CD14-positive monocyte (primary cell): ENCODE measurements around the gene LPCAT1. TPM values are rescaled to one million over a fixed set of nuclear protein-coding genes. Genes with fewer than 3 reads are reported as not detected.

Source experiments
- DNase-seq, 3 donors: peaks; one replicate each; pipeline ENCODE4 v3.0.0-alpha.2; 2011 to 2022
- H2AFZ ChIP-seq: 2 replicates; pipeline ENCODE4 v1.6.0; 2012; ENCODE audit warnings: mild to moderate bottlenecking, low read depth, low read length, inconsistent platforms; ENCODE audit not compliant: insufficient read depth, poor library complexity, severe bottlenecking
- H3K27ac ChIP-seq, 2 donors: 1 replicate in 1 of 2; 2 replicates in 1 of 2; pipeline ENCODE4 v1.5.1; 2012 to 2013; ENCODE audit warnings: low read length in 2 of 2, control low read depth in 1 of 2, inconsistent platforms in 1 of 2, low read depth in 1 of 2, mild to moderate bottlenecking in 1 of 2
- H3K27me3 ChIP-seq, 2 donors: one replicate each; pipeline versions ENCODE4 v1.6.0 to v1.6.1; 2011 to 2013; ENCODE audit warnings: low read length in 2 of 2; ENCODE audit not compliant: control insufficient read depth in 2 of 2, insufficient read depth in 2 of 2
- H3K36me3 ChIP-seq, 2 donors: replicated peaks in 1 of 2; 1 replicate in 1 of 2; 2 replicates in 1 of 2; pipeline versions ENCODE4 v1.5.1 to v1.6.1; 2012 to 2013; ENCODE audit warnings: low read length in 2 of 2, control low read depth in 1 of 2, inconsistent platforms in 1 of 2, mild to moderate bottlenecking in 1 of 2; ENCODE audit not compliant: insufficient read depth in 2 of 2, control insufficient read depth in 1 of 2
- H3K4me1 ChIP-seq, 2 donors: 1 replicate in 1 of 2; 2 replicates in 1 of 2; pipeline versions ENCODE4 v1.5.1 to v1.6.1; 2012 to 2013; ENCODE audit warnings: low read length in 2 of 2, control low read depth in 1 of 2, inconsistent platforms in 1 of 2, mild to moderate bottlenecking in 1 of 2, moderate library complexity in 1 of 2; ENCODE audit not compliant: insufficient read depth in 2 of 2, control insufficient read depth in 1 of 2
- H3K4me2 ChIP-seq: replicated peaks from 2 replicates; pipeline ENCODE3; 2012; ENCODE audit warnings: low read length, moderate library complexity, mild to moderate bottlenecking; ENCODE audit not compliant: poor library complexity, severe bottlenecking; ENCODE audit errors: extremely low read depth
- H3K4me3 ChIP-seq, 3 experiments: fragments of 200-600 bp in 1 of 3; sonication (generic) in 1 of 3; replicated peaks in 1 of 3; 1 replicate in 2 of 3; 2 replicates in 1 of 3; pipeline ENCODE4 v1.5.1; 2011 to 2013; ENCODE audit warnings: low read length in 3 of 3, mild to moderate bottlenecking in 3 of 3, control low read depth in 2 of 3, low read depth in 2 of 3, inconsistent platforms in 1 of 3, moderate library complexity in 1 of 3
- H3K79me2 ChIP-seq: 2 replicates; pipeline ENCODE4 v1.6.0; 2012; ENCODE audit warnings: mild to moderate bottlenecking, control low read depth, inconsistent platforms, low read length, moderate library complexity; ENCODE audit not compliant: insufficient read depth
- H3K9ac ChIP-seq: 2 replicates; pipeline ENCODE4 v1.6.0; 2017; ENCODE audit warnings: low read length, mild to moderate bottlenecking; ENCODE audit not compliant: insufficient read depth, poor library complexity, severe bottlenecking
- H3K9me3 ChIP-seq, 2 donors: replicated peaks in 1 of 2; 1 replicate in 1 of 2; 2 replicates in 1 of 2; pipeline versions ENCODE4 v1.5.1 to v1.6.1; 2012 to 2013; ENCODE audit warnings: low read length in 2 of 2, control low read depth in 1 of 2; ENCODE audit not compliant: control insufficient read depth in 1 of 2, insufficient read depth in 1 of 2
- H4K20me1 ChIP-seq: 2 replicates; pipeline ENCODE4 v1.6.0; 2012; ENCODE audit warnings: mild to moderate bottlenecking, low read length, control low read depth, moderate library complexity; ENCODE audit not compliant: insufficient read depth
- H3K27ac Mint-ChIP-seq, 7 donors: one replicate each; pipeline ENCODE4 v1.8.0; 2020; ENCODE audit warnings: mild to moderate bottlenecking in 7 of 7, mixed read lengths in 7 of 7, moderate library complexity in 6 of 7, inconsistent platforms in 2 of 7
- H3K27me3 Mint-ChIP-seq, 3 donors: one replicate each; pipeline ENCODE4 v1.8.0; 2021 to 2022; ENCODE audit warnings: low read depth in 3 of 3, mild to moderate bottlenecking in 3 of 3, mixed read lengths in 3 of 3, moderate library complexity in 3 of 3, inconsistent platforms in 1 of 3
- H3K36me3 Mint-ChIP-seq, 2 donors: one replicate each; pipeline ENCODE4 v1.8.0; 2020; ENCODE audit warnings: mixed read lengths in 2 of 2, inconsistent platforms in 1 of 2, mild to moderate bottlenecking in 1 of 2
- H3K4me1 Mint-ChIP-seq: one replicate; pipeline ENCODE4 v1.8.0; 2020; ENCODE audit warnings: mild to moderate bottlenecking, mixed read lengths
- H3K4me3 Mint-ChIP-seq, 2 donors: one replicate each; pipeline ENCODE4 v1.8.0; 2020; ENCODE audit warnings: mild to moderate bottlenecking in 2 of 2, mixed read lengths in 2 of 2, moderate library complexity in 1 of 2
- H3K9me3 Mint-ChIP-seq, 7 donors: one replicate each; pipeline ENCODE4 v1.8.0; 2020 to 2022; ENCODE audit warnings: mixed read lengths in 7 of 7, mild to moderate bottlenecking in 6 of 7, moderate library complexity in 6 of 7, inconsistent platforms in 2 of 7
- CTCF ChIP-seq: fragments of 200-600 bp; IDR thresholded peaks from one replicate; pipeline ENCODE4 v1.8.0; 2022; ENCODE audit warnings: antibody characterized with exemption, mild to moderate bottlenecking
- WGBS: methylation state at CpG from one replicate; pipeline ENCODE4 v1.1.5; 2013; ENCODE audit warnings: missing lambda C conversion rate; ENCODE audit not compliant: insufficient coverage; 5-methylcytosine and 5-hydroxymethylcytosine counted together
- intact Hi-C, 2 donors: fragments of 100-400 bp; cut with micrococcal nuclease; formaldehyde crosslinking; loops; one replicate each; pipeline versions ENCODE4 v1.15.0 to v1.15.1; 2023
- polyA plus RNA-seq, 3 donors: library from polyadenylated mRNA; depleted of rRNA in 1 of 3; unstranded in 2 of 3; stranded (reverse) in 1 of 3; fragments of 300-500 nt in 2 of 3; fragments of >200 nt in 1 of 3; fragmentation: Illumina TruSeq in 2 of 3; gene quantifications; 1 replicate in 2 of 3; 2 replicates in 1 of 3; pipeline ENCODE4 v1.2.3, GENCODE V29; 2012 to 2021

LPCAT1 gene
- polyA plus RNA-seq, 3 donors: 34.1 to 53.9 (median 34.8) TPM

GRCh38 chr5:1429496-1429895 lies 94.3 kb downstream of the LPCAT1 start:
- peaks cover 62 to 66% of the 10 kb centered on the region in 2 donors for H3K9me3 ChIP-seq

GRCh38 chr5:1429066-1429465 lies 94.7 kb downstream of the LPCAT1 start:
- no peaks in the 10 kb centered on the region for H3K4me1 Mint-ChIP-seq
- no peaks in the 10 kb centered on the region for H3K27me3 ChIP-seq
- H3K4me1 ChIP-seq: no peaks in the 10 kb centered on the region
- no peak overlapping the region for H3K27ac ChIP-seq
- no peaks in the 10 kb centered on the region for H4K20me1 ChIP-seq
- H3K27me3 Mint-ChIP-seq: peaks cover 2 to 8% (median 3%) of the 10 kb centered on the region in 3 donors
- peaks cover 62 to 63% of the 10 kb centered on the region in 2 donors for H3K9me3 ChIP-seq
- 92% methylated on average over 7 of the region's 7 CpGs for WGBS
- H2AFZ ChIP-seq: no peak overlapping the region
- H3K4me3 Mint-ChIP-seq: no peak overlapping the region
- intact Hi-C loops: no loop called here
- no peak overlapping the region for H3K4me2 ChIP-seq
- no peak overlapping the region for H3K27ac Mint-ChIP-seq
- no peak for TF ChIP-seq CTCF
- no peak overlapping the region for H3K4me3 ChIP-seq
- H3K79me2 ChIP-seq: no peaks in the 10 kb centered on the region
- H3K9me3 Mint-ChIP-seq: peaks cover 38 to 80% (median 76%) of the 10 kb centered on the region in 7 donors
- H3K36me3 Mint-ChIP-seq: no peaks in the 10 kb centered on the region
- no peak for DNase-seq
- H3K36me3 ChIP-seq: no peaks in the 10 kb centered on the region
- H3K9ac ChIP-seq: no peak overlapping the region

More at GRCh38 chr5:1429496-1429895, 94.3 kb downstream of the LPCAT1 start:
- Histone ChIP-seq H3K4me2 (no peak overlapping the region), H3K36me3 (no peaks in the 10 kb centered on the region), H3K27ac (no peak overlapping the region), H3K27me3 (no peaks in the 10 kb centered on the region), H3K4me1 (no peaks in the 10 kb centered on the region), H3K79me2 (no peaks in the 10 kb centered on the region), H4K20me1 (no peaks in the 10 kb centered on the region), H3K9ac (no peak overlapping the region), H3K4me3 (no peak overlapping the region), H2AFZ (no peak overlapping the region)
- TF ChIP-seq CTCF: no peak
- intact Hi-C loops: no loop called here
- Mint-ChIP-seq H3K9me3 (peaks cover 38 to 78% (median 74%) of the 10 kb centered on the region in 7 donors), H3K36me3 (no peaks in the 10 kb centered on the region), H3K4me1 (no peaks in the 10 kb centered on the region), H3K27me3 (peaks cover 2 to 8% (median 3%) of the 10 kb centered on the region in 3 donors), H3K4me3 (no peak overlapping the region), H3K27ac (no peak overlapping the region)
- WGBS: 90% methylated on average over 5 of the region's 5 CpGs
- no peak for DNase-seq
